ENCODE measurements around the gene IQSEC2. TPM values are rescaled to one million over a fixed set of nuclear protein-coding genes. Genes with fewer than 3 reads are reported as not detected.
A peak's percentile ranks its signal among the peaks of the same experiment; 100 is the strongest.

IQSEC2 gene
- total and polyA plus RNA-seq, 9 of the 15 experiments (the other 6 are each of a cell fraction or from before 2014, with no cell fraction given): 2.7 to 41.8 (median 20.1) TPM

- Histone ChIP-seq H3K4me2 (ENCODE audit: insufficient read depth, low read length) (no peak overlapping the region), H3K4me1 (replicated peaks in 1 of 2; ENCODE audit: control insufficient read depth in 2 of 2, insufficient read depth in 2 of 2, low read length in 2 of 2) (no peaks in the 10 kb centered on the region; a peak in 1 of 5 replicates), H3K36me3 (ENCODE audit: control insufficient read depth, insufficient read depth, low read length) (no peaks in the 10 kb centered on the region), H2AFZ (ENCODE audit: low read depth, low read length) (no peak overlapping the region), H3K4me3 (no peak overlapping the region), H3K27ac (ENCODE audit: extremely low read depth, low read depth, low read length) (no peak overlapping the region), H3K9me3 (replicated peaks; ENCODE audit: control insufficient read depth, insufficient read depth, low read depth, low read length) (no peaks in the 10 kb centered on the region), H3K9ac (ENCODE audit: insufficient read depth in 1 of 2, low read depth in 2 of 2, low read length in 2 of 2) (no peak overlapping the region), H4K20me1 (replicated peaks; ENCODE audit: control insufficient read depth, insufficient read depth, low read length) (no peaks in the 10 kb centered on the region), H3K79me2 (ENCODE audit: control insufficient read depth, insufficient read depth, low read length) (no peaks in the 10 kb centered on the region), H3K27me3 (ENCODE audit: control insufficient read depth in 2 of 2, insufficient read depth in 2 of 2, low read length in 2 of 2) (no peaks in the 10 kb centered on the region; a peak in 1 of 5 replicates), H3K9me1 (ENCODE audit: control insufficient read depth, insufficient read depth, low read length) (no peaks in the 10 kb centered on the region)
- no peak for DNase-seq (ENCODE audit: extremely low read depth in 1 of 4, low spot score in 3 of 4)
- no peak for FAIRE-seq
- WGBS (ENCODE audit: insufficient coverage, low coverage, missing lambda C conversion rate): 75% methylated on average over 2 of the region's 3 CpGs
- no peak for ATAC-seq
- ChIA-PET CTCF (ENCODE audit: low intra/inter-chr PET ratio) (no interaction called here), POLR2A (interaction anchor here (0.6 kb wide), 1 partner anchor 12 kb away, joined by 5 read pairs; no protein-coding TSS in a partner anchor)
- intact Hi-C loops (cut with micrococcal nuclease): no loop called here
- no peak for TF ChIP-seq HIVEP1 (CRISPR knock-in tag; IDR thresholded peaks at IDR 0.05)
- BruUV-seq (replicated peaks): no TSS peak
- in situ Hi-C loops (cut with MboI): no loop called here
These were observed 18.8 kb upstream of the IQSEC2 start for GRCh38 chrX:53300157-53300556.

DNA sequence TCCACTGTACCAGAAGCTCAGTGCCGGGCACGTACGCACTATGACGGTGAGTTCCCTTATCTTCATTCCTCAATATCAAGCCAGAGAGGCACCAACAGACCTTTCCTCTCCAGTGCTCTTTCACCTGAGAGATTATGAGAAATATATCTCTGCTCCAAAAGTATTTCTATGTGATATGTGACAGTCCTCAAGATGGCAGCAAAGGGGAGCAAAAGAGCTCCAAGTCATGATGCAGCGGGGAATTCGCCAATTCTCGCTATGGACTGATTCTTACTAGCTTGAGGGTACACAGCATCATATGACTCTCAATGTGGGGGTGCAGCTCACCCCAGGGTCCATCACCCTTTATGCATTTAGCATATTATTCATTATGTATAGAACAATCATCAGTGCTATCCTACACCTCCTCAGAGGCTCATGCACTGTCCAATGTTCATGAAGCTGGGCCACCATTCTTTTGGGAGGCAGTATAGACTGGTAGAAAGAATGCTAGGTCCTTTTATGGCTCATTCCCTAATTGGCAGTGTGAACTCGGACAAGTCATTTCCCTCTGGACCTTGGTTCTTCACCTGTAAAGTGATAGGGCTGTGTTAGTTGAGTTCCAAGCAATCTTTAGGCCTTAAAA lies 12.8 kb upstream of the IQSEC2 start:
- Histone ChIP-seq H3K9me1 (ENCODE audit: control insufficient read depth, insufficient read depth, low read length) (no peaks in the 10 kb centered on the region), H2AFZ (ENCODE audit: low read depth, low read length) (no peak overlapping the region), H4K20me1 (replicated peaks; ENCODE audit: control insufficient read depth, insufficient read depth, low read length) (no peaks in the 10 kb centered on the region), H3K27me3 (ENCODE audit: control insufficient read depth in 2 of 2, insufficient read depth in 2 of 2, low read length in 2 of 2) (no peaks in the 10 kb centered on the region; a peak in 1 of 5 replicates), H3K36me3 (ENCODE audit: control insufficient read depth, insufficient read depth, low read length) (no peaks in the 10 kb centered on the region), H3K9ac (ENCODE audit: insufficient read depth in 1 of 2, low read depth in 2 of 2, low read length in 2 of 2) (no peak overlapping the region), H3K79me2 (ENCODE audit: control insufficient read depth, insufficient read depth, low read length) (no peaks in the 10 kb centered on the region), H3K9me3 (replicated peaks; ENCODE audit: control insufficient read depth, insufficient read depth, low read depth, low read length) (no peaks in the 10 kb centered on the region), H3K4me2 (ENCODE audit: insufficient read depth, low read length) (no peak overlapping the region), H3K27ac (ENCODE audit: extremely low read depth, low read depth, low read length) (no peak overlapping the region), H3K4me3 (no peak overlapping the region), H3K4me1 (replicated peaks in 1 of 2; ENCODE audit: control insufficient read depth in 2 of 2, insufficient read depth in 2 of 2, low read length in 2 of 2) (no peaks in the 10 kb centered on the region; a peak in 1 of 5 replicates)
- intact Hi-C loops (cut with micrococcal nuclease) (no loop called here), in situ Hi-C loops (cut with MboI) (no loop called here)
- peak; percentile 88 for ATAC-seq
- peak; percentile 86 for FAIRE-seq
- CTCF ChIA-PET (ENCODE audit: low intra/inter-chr PET ratio): interaction anchor here (0.5 to 1.2 kb wide), 4 partner anchors 150 to 665 kb away, joined by 3 to 4 read pairs (median 3); no protein-coding TSS in a partner anchor
- POLR2A ChIA-PET: interaction anchor here (1.2 kb wide), 2 partner anchors 9 to 128 kb away, joined by 3 to 7 read pairs; partner anchors contain the start of genes RIBC1 and SMC1A
- WGBS (ENCODE audit: insufficient coverage, low coverage, missing lambda C conversion rate): 12% methylated on average over 6 of the region's 8 CpGs
- no TSS peak for BruUV-seq (replicated peaks)
- peak in 2 of 4 experiments; percentile 38 to 58 for DNase-seq (ENCODE audit: extremely low read depth in 1 of 4, low spot score in 3 of 4)
- TF ChIP-seq SMC3 (conservative IDR thresholded peaks at IDR 0.05; ENCODE audit: insufficient read depth, low read depth, low read length) (0 out of 2 replicates have a peak, but pooled peaks have one; percentile 22), ZNF699 (CRISPR knock-in tag; IDR thresholded peaks at IDR 0.05; ENCODE audit: insufficient replicate concordance) (no peak), ESRRA (IDR thresholded peaks at IDR 0.05; ENCODE audit: borderline replicate concordance, low read depth) (0 out of 2 replicates have a peak, but pooled peaks have one; percentile 23), NCOR1 (IDR thresholded peaks at IDR 0.05) (no peak), REST (IDR thresholded peaks at IDR 0.05; ENCODE audit: borderline replicate concordance) (peak; percentile 14; the same call in 1 of the 2 replicates), REST (CRISPR knock-in tag; IDR thresholded peaks at IDR 0.05; ENCODE audit: low read depth) (no peak)

Data from K562 (cell line).